DMS79 (cell line): Measurements from ENCODE around the gene SPTBN1.
A peak's percentile ranks its signal among the peaks of the same experiment; 100 is the strongest.

Experiments used
- DNase-seq: peaks from one replicate; lab custom pipeline; 2025; lab: John Stamatoyannopoulos, UW

The SPTBN1 gene

DNA sequence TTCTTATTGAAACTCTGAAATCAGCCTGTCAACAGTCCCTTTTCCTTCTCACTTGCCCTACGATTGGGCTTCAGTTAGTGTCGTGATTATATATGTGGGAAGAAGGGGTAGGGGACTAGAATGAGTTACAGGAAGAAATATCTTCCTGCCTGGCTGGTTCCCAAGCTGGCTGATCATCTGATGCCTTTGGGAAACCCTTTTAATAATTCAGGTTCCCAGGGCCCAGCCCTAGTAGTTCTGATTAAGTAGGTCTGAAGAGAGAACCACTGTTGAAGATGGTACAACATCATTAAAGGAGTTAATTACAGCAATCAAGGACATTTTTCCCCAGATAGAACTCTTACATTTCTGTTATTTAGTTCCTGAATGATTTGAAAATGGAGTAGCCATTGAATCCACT lies 157.3 kb downstream of the SPTBN1 start:
- no peak for DNase-seq

- no peak for DNase-seq
Measured at GRCh38 chr2:54613794-54614257, 157.7 kb downstream of the SPTBN1 start.

GRCh38 chr2:54614819-54615218 lies 158.7 kb downstream of the SPTBN1 start:
- no peak for DNase-seq

- no peak for DNase-seq
Measured at GRCh38 chr2:54615832-54616534, 159.9 kb downstream of the SPTBN1 start.

DNA sequence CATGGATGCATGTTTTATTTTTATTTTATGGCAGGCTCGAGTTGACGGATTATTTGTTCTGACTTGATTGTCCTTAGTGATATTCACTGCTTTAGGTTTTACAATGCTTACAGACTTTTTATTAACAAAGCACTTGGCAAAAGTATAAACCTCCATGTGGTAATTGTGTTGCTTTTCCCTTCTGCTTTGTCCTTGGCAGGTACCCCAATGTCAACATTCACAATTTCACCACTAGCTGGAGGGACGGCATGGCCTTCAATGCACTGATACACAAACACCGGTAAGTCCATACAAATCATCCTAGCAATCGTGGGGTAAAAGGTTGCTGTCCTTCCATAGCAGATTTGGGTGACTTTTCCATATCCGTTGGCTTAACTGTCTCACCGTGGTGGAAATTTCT lies 161.3 kb downstream of the SPTBN1 start:
- DNase-seq: no peak

GRCh38 chr2:54618646-54619565 lies 162.8 kb downstream of the SPTBN1 start:
- DNase-seq: no peak

- DNase-seq: no peak
Measured at GRCh38 chr2:54619660-54620231, 163.6 kb downstream of the SPTBN1 start.

GRCh38 chr2:54620948-54621347 lies 164.8 kb downstream of the SPTBN1 start:
- no peak for DNase-seq

DNA sequence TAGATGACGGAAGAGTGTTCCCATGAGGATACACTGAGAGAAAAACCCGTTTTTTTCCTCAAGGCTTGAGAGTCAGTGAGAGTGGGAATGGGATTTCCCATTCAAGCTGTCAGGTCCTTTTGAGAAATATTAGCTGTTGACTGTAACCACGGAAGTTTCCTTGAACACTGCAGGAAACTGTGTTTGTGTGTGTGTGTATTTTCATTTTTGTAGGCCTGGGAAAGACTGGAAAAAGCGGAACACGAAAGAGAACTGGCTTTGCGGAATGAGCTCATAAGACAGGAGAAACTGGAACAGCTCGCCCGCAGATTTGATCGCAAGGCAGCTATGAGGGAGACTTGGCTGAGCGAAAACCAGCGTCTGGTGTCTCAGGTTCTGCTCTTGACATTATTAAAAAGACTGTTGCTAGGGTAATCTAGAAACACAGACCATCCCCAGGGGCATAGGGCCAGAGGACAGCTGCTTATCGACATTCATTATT lies 168.5 kb downstream of the SPTBN1 start:
- DNase-seq: no peak

DNA sequence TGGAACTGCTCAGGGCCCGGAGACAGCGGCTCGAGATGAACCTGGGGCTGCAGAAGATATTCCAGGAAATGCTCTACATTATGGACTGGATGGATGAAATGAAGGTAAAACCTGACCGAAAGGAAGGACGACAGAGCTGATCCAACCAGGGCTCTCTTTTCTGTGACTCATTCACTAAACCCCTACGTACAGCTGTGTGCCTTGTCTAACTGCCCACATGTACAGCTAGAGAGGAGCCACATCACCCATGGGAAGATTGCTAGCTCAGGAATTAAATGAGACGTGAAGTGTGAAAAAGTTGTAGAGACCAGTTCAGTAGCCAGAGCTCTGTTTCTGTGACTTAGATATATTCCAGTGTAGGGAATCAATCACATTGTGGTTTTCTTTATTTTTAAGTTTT lies 170.0 kb downstream of the SPTBN1 start:
- DNase-seq: no peak

DNA sequence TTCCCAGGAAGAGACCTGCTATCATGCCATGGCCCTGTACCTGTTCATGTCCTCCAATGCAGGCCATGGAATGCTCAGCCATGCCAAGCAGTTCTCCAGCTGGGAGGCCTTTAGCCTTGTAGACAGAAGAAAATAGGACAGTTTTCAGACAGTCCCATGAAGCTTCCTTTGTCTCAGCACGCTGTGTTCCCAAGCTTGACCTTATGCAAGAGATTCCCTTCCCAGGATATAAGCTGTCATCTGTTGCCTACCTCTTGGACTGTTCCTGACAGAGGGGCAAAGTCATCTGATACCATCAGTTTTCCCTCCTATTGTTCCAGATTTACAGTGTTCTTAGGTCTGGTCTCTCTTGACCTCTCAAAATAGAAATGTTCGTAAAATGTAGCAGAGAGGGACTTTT lies 170.8 kb downstream of the SPTBN1 start:
- DNase-seq: no peak

DNA sequence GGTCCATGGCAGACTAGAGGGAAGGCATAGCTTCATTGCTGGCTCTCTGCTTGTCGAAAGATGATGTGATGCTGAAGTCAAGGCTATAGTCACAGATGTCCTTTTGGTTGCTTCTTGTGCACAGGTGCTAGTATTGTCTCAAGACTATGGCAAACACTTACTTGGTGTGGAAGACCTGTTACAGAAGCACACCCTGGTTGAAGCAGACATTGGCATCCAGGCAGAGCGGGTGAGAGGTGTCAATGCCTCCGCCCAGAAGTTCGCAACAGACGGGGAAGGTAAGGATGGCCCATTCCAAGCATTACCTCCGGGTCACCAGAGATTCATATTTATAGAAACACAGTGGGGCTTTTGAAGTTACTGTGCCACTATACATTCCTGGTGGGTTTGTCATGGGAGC lies 171.8 kb downstream of the SPTBN1 start:
- no peak for DNase-seq

DNA sequence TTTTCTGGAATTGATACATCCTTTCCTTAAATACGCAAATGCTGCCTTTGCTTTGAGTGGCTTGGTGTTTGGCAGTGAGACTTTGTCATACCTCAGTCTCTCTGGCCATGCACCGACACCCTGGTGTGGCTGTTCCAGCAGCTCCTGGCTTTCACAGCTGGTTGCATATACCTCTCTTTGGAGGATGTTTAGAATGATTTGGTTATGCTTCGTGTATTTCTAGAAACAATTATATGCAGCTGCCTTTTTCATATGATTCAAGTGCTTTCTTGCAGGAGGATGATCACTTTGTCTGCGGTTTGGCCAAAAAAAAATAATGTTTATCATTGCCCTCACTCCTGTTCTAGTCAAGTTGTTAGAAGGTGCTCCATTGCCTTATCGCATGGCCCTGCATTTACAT lies 172.3 kb downstream of the SPTBN1 start:
- peak; percentile 8 for DNase-seq

- DNase-seq: no peak
Measured at GRCh38 chr2:54628957-54629356, 172.8 kb downstream of the SPTBN1 start.

DNA sequence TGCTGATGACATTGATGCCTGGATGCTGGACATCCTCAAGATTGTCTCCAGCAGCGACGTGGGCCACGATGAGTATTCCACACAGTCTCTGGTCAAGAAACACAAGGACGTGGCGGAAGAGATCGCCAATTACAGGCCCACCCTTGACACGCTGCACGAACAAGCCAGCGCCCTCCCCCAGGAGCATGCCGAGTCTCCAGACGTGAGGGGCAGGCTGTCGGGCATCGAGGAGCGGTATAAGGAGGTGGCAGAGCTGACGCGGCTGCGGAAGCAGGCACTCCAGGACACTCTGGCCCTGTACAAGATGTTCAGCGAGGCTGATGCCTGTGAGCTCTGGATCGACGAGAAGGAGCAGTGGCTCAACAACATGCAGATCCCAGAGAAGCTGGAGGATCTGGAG lies 173.3 kb downstream of the SPTBN1 start:
- no peak for DNase-seq

GRCh38 chr2:54629914-54630857 lies 174.1 kb downstream of the SPTBN1 start:
- no peak for DNase-seq

DNA sequence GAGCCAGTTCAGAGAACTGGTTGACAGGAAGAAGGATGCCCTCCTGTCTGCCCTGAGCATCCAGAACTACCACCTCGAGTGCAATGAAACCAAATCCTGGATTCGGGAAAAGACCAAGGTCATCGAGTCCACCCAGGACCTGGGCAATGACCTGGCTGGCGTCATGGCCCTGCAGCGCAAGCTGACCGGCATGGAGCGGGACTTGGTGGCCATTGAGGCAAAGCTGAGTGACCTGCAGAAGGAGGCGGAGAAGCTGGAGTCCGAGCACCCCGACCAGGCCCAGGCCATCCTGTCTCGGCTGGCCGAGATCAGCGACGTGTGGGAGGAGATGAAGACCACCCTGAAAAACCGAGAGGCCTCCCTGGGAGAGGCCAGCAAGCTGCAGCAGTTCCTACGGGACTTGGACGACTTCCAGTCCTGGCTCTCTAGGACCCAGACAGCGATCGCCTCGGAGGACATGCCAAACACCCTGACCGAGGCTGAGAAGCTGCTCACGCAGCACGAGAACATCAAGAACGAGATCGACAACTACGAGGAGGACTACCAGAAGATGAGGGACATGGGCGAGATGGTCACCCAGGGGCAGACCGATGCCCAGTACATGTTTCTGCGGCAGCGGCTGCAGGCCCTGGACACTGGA lies 174.9 kb downstream of the SPTBN1 start:
- DNase-seq: no peak

GRCh38 chr2:54631755-54632154 lies 175.6 kb downstream of the SPTBN1 start:
- no peak for DNase-seq

GRCh38 chr2:54632733-54633692 lies 176.9 kb downstream of the SPTBN1 start:
- DNase-seq: no peak

- no peak for DNase-seq
Measured at GRCh38 chr2:54634021-54634420, 177.9 kb downstream of the SPTBN1 start.
